ENCODE results near the gene LGR6.
A peak's percentile ranks its signal among the peaks of the same experiment; 100 is the strongest.
"Not testable (repeated sequence)": the region's sequence is repeated elsewhere in the genome, so short reads cannot be mapped to it uniquely, and the experiment has no call there.

Gene LGR6, protein sequence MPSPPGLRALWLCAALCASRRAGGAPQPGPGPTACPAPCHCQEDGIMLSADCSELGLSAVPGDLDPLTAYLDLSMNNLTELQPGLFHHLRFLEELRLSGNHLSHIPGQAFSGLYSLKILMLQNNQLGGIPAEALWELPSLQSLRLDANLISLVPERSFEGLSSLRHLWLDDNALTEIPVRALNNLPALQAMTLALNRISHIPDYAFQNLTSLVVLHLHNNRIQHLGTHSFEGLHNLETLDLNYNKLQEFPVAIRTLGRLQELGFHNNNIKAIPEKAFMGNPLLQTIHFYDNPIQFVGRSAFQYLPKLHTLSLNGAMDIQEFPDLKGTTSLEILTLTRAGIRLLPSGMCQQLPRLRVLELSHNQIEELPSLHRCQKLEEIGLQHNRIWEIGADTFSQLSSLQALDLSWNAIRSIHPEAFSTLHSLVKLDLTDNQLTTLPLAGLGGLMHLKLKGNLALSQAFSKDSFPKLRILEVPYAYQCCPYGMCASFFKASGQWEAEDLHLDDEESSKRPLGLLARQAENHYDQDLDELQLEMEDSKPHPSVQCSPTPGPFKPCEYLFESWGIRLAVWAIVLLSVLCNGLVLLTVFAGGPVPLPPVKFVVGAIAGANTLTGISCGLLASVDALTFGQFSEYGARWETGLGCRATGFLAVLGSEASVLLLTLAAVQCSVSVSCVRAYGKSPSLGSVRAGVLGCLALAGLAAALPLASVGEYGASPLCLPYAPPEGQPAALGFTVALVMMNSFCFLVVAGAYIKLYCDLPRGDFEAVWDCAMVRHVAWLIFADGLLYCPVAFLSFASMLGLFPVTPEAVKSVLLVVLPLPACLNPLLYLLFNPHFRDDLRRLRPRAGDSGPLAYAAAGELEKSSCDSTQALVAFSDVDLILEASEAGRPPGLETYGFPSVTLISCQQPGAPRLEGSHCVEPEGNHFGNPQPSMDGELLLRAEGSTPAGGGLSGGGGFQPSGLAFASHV

DNA sequence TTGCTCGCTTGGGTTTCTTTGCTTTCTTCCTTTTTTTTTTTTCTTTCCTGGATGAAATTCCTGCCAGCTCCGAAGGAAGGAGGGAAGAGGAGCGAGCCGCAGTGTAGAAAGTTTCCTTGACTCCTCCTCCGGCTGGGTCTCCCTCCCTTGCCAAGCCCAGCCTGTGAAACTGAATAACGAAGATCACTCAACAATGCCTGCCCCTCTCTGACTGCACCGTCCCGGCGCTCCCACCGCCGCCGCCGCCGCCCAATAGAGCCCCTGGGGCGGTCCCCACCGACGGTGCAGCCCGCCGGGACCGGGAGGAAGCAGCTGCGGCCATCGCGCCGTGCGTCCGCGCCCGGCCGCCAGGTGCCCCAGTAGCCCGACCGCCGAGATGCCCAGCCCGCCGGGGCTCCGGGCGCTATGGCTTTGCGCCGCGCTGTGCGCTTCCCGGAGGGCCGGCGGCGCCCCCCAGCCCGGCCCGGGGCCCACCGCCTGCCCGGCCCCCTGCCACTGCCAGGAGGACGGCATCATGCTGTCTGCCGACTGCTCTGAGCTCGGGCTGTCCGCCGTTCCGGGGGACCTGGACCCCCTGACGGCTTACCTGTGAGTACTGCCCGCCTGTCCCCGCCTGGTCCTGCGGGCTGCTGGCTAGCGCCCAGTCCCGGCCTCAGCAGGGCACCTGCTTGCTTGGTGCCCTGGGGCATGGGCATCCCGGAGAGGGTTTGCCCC lies at the start of gene LGR6:
TSS of gene LGR6 (plus strand) at position 186 of the 714 bp plus-strand sequence. CDS start at position 377, 191 bp downstream.
- DNase-seq (ENCODE audit: low read depth): no peak

DNA sequence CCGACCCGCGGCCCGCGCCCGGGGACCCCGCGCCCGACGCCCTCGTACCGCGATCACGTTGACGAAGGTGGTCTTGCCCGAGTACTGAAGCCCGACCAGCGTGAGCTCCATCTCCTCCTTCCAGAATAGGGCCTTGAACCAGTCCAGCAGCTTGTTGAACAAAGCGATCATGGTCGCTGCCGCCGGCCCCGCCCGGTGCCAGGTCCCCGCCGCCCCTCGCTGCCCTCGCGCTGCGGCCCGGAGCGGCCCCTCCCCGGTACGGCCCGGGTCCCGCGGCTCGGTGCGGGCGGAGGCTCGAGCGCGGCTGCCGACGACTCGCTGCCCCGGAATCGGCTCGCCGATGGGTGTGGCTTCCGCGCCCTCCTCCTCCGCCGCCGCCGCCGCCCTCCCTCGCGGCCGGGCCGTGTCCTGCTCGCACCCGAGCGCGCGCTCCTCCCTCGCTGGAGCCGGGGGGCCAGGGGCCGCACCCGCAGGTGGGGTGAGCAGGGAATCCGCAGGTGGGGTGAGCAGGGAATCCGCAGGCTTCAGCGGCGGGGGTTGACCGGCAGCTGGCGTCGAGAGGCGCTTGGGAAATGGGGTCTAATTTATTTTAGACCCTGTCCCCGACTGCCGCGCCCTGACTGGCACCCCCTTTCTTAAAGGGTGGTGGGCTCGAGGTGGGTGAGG lies 49.1 kb upstream of the LGR6 start, which contains the start of gene ARL8A:
TSS of gene ARL8A (minus strand) at position 336 of the 666 bp plus-strand sequence. CDS start at position 171, 165 bp downstream.
- peak; percentile 53 for DNase-seq (ENCODE audit: low read depth)

DNA sequence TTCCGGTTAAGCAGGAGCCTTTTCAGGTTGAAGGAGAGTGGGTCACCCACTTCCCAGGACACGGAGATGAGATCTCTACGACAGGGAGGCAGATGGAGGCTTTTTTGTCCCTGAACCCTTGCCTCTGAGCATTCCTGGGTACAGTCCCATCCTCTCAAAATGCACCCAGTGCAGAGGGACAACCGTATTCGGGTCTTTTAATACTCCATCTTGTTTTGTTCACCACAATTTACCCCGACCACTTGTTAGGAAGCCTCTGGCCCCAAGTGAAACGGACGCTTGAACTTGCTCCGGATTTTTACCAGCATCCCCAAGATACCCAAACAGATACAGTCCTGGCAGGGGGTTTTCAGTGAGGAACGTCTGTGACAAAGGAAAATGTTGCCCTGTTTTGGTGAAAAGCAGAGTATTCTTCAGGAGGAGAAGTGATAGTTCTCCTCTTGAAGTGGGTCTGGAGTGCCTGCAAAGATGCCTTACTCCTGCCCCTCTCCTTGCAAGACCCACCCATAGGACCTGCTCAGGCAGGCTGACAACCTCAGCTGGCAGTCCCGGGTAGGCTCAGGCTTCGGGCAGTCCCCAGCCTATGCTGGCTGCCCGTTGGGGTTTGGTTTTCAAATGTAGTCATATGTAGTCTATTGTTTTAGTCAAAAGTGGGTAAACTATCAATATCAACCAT lies 48.4 kb upstream of the LGR6 start:
- DNase-seq (ENCODE audit: low read depth): no peak

DNA sequence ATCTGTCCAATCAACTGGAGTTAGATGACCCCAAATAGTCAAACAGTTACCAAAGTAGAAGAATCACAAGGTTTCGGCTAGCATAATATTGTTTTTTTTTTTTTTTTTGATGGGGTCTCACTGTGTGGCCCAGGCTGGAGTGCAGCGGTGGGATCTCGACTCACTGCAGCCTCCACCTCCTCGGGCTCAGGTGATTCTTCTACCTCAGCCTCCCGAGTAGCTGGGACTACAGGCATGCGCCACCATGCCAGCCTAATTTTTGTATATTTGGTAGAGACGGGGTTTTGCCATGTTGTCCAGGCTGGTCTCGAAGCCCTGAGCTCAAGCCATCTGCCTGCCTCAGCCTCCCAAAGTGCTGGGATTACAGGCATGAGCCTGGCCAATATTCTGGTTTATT lies 47.9 kb upstream of the LGR6 start:
- not testable (repeated sequence) for DNase-seq (ENCODE audit: low read depth)

DNA sequence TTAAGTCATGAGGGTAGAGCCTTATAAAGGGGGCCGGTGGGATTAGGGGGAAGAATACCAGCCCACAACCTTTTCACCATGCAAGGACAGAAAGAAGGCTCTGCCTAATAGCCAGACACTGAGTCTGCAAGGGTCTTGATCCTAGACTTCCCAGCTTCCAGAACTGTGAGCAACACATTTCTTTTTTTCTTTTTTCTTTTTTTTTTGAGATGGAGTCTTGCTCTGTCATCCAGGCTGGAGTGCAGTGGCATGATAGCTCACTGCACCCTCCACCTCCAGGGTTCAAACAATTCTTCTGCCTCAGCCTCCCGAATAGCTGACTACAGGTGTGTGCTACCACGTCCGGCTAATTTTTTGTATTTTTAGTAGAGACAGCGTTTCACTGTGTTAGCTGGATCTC lies 47.3 kb upstream of the LGR6 start:
- no peak for DNase-seq (ENCODE audit: low read depth)

DNA sequence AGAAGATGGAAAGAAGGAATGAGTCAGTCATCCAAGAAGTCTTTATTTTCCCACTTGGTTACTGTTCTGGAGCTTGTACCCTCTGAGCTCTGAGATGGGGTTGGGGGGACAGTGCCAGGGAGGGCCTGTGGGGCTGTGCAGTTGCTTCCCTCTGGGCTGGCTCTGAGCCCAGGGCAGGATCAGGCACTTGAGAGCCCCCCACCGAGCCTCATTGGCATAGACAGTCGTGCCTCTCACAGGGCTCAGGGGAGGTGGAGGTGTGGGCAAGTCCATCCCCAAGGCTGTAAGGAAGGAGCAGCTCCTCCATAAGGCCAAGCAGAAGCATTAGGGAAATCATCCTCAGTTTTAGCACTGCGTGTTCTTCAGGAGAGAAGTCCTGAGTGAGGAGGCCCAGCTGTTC lies 46.6 kb upstream of the LGR6 start:
- DNase-seq (ENCODE audit: low read depth): no peak

DNA sequence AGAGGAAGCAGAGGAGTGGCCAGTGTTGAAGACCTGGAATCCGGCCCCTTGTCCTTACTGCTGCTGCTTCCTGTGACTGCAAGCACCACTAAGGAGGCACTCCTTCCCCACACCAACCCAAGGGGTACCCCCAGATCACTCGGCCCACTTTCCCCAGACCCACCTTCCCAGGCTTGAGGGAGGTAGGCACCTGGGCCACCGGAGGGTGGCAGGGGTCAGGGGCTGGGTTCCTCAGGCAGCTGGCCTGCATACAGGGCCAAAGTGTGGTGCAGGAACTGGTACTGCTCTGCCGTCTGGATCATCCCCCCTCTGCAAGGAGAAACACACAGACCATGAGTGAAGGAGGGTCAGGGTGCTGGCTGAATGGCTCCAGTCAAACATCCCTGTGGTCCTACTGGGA lies 45.2 kb upstream of the LGR6 start:
- no peak for DNase-seq (ENCODE audit: low read depth)

DNA sequence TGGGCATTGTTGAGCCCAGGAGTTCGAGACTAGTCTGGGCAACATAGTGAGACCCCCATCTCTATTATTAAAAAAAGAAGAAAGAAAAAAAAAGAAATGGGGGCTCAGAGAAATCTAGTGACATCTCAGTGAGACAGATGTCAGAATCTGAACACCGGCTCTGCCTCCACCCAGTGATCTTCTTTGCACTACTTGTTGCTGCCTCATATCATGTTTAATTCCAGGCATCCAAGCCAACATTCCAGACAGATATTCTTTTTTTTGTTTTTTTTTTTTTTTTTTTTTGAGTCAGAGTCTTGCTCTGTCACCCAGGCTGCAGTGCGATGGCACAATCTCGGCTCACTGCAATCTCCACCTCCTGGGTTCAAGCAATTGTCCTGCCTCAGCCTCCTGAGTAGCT lies 44.0 kb upstream of the LGR6 start:
- no peak for DNase-seq (ENCODE audit: low read depth)

DNA sequence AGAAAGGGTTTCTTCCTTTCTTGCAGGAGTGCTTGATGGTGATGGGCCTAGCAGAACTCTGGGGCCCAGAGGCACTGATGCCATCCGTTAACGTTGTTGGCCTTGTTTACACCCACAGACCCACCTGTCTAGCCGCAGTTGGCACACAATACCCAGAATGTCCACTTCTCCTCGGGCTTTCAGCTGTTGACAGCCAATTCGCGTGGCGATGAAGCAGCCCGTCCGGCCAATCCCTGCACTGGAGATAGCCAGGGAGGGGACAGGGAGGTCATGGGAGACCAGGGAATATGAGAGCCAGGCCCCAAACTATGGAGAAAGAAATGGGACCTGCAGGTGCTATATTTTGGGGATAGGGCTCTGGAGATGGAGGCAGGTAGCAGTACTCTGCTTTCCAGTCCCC lies 43.4 kb upstream of the LGR6 start:
- DNase-seq (ENCODE audit: low read depth): no peak

DNA sequence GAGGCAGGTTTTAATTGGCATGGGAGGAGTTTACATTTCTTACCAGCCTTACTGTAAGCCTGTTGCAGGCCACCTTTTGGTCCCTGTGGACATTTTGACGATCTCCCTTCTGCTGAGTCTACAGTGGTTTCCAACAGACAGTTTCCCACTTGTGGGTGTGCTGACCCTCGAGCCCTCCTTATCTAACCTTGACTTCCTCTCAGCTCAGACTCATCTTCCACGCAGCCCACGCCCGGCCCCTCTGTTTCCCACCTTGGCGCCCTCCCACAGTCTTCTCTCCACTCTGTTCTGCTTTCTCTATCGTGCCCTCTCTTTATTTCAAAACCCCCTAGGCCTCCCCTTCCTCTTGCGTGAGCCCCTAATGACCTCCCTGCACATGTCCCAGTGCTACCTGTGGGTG lies 43.0 kb upstream of the LGR6 start:
- DNase-seq (ENCODE audit: low read depth): no peak

DNA sequence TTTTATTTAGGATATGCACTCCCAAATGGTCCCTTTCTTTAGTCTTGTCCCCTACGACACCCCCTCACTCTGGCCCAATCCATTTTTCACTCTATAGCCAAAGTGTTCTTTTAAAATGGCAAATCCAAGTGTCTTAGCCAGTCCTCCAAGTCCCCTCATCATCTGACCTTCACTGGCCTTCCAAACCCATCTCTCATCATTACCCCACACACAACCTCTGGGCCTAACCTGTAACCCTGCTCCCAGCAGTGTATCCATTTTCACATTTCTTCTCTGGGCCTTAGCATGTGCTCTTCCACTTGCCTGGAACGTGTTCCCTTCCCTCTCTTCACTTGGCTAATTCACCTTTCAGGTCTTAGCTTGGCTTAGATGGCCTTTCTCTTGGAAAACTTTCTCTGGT lies 42.6 kb upstream of the LGR6 start:
- DNase-seq (ENCODE audit: low read depth): no peak

DNA sequence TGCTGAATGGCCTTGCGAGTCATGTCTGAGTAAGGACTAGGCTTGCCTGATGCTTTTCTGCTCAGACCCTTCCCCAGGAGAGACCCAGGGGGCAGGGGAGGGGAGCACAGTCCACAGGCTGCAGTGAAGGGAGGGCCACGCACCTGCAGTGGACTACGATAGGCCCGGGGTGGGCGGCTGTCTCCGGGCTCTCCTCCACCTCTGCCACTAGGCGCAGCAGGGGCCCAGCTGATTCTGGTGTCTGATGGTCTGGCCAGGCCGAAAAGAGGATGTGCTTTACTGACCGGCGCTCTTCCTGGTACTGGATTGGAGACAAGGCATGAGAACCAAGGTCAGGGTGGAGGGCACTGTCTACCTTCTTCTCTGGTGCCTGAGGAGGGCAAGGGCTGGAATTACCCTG lies 41.2 kb upstream of the LGR6 start:
- no peak for DNase-seq (ENCODE audit: low read depth)

DNA sequence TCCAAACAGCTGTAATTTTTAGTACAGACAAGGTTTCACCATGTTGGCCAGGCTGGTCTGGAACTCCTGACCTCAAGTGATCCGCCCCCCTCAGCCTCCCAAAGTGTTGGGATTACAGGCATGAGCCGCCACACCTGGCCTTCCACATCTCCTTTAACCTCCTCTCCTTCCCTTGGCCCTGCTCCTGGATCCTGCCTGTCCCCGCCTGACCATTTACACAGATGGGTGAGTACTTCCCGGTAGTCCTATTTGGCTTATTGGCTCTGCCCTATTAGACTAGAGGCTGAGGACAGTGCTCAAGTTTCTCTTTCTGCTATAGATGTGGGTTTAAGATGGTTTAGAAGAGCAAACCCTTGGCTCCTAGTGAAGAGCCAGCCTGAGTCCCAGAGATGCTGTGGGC lies 40.3 kb upstream of the LGR6 start:
- no peak for DNase-seq (ENCODE audit: low read depth)

DNA sequence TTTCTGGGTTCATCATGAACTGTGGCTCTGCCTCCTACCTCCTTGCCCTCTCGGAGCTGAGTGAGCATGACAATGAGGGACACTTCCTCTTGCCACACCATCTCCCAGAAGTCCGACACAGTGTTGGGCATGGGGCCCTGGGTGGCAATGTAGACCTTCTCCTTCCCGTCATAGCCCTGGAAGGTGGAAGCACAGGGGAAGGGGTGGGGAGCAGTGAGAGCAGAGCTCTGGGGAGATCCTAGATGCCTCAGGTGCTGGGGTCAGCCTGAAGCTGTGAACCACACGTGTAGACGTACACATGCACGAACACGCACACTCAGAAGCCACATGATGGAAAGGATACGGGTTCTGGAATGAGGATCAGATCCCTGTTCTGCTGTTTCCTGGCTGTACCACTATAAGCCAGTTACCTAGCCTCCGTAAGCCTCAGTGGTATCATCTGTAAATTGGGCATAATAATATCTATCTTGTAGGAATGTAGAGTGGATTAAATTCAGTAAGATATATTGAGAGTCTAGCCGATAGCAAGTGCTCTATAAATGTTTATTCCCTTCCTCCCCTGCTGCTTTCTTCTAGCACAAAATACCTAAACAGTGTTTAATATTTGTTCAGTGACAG lies 39.3 kb upstream of the LGR6 start:
- no peak for DNase-seq (ENCODE audit: low read depth)

DNA sequence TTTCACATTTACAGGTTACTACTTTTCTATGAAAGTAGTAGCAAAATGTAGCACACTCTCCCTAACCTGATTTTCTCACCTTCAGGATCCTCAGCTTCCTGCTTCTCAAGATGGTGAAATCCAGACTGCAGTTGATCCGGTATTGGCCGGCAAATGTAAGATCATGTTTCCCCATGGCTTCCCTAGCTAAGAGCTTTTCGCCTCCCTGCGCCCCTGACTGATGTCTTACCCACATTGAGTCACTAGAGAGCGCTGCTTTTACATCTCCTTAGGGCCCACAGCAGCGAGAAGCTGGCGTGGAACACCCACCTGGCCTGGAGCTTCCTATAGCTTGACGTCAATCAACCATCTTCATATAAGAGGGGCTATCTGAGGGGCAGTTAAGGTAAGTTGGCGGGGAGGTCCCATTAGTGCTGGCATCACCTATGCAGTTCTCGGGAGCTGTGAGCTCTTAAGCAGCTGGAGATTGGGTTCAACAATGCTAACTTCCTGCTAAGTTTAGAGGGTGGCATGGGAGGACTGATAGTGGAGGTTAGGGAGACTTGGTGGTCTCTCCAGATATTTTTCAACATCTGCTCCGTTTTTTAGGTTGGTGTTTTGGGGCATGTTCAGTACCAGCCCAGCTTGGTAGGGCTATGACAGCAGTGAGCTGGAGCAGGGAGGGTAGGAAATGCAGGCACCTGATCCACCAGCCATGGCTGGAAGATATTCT lies 38.7 kb upstream of the LGR6 start:
- peak; percentile 33 for DNase-seq (ENCODE audit: low read depth)

DNA sequence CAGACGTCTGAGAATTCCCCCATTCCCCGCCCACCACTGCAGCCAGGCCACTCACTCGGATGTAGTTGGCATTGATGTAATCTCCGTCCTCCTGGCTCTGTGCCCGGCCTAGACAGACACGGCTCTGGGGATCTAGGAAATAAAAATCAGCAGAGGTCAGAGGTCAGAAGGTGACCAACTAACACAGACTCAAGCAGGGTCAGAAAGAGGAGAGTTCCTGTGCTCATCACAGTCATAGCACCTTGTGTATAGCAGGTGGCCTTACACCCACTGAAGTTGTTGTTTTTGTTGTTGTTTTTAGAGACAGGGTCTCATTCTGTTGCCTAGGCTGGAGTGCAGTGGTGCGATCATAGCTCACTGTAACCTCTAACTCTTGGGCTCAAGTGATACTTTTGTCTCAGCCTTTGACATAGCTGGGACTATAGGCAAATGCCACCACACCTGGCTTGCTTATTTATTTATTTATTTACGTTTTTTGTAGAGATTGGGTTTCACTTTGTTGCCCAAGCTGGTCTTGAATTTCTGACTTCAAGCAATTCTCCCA lies 38.0 kb upstream of the LGR6 start:
- DNase-seq (ENCODE audit: low read depth): no peak

DNA sequence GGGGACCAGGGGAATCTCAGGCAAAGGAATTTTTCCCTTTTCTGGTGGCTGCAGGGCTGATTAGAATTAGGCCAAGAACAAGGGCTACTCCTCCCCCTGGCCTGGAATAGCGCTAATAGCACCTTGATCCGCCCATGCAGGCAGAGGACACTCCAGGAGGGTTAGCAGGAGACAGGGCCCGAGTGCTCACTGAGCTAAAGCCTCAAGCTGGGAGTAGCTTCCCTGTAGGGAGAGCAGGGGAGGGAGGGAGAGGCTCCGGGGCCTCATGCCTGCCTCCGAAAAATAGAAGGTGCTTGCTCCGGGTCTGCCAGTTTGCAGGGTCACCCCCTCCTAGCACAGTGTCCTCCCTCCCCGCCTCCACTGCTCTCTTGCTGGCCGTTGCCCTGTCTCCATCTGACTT lies 37.0 kb upstream of the LGR6 start:
- no peak for DNase-seq (ENCODE audit: low read depth)

DNA sequence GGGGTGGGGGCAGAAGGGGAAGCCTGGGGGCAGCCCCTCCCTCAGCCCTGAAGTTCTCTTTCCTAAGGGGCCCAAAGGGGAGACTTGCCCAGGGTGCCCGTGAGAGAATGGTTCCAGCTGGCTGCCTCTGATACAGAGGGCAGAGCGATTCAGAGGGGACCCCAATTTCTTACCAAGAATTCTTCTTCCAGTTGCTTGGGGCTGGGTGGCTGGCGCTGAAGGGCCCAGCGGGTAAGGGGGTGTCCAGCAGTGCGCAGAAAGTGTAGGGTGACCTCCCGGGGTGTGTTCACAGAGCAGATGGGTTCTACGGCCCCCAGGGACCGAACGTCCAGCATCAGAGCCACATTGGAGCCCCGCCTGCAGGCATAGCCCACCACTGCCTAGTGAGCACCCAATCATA lies 35.7 kb upstream of the LGR6 start:
- DNase-seq (ENCODE audit: low read depth): no peak

DNA sequence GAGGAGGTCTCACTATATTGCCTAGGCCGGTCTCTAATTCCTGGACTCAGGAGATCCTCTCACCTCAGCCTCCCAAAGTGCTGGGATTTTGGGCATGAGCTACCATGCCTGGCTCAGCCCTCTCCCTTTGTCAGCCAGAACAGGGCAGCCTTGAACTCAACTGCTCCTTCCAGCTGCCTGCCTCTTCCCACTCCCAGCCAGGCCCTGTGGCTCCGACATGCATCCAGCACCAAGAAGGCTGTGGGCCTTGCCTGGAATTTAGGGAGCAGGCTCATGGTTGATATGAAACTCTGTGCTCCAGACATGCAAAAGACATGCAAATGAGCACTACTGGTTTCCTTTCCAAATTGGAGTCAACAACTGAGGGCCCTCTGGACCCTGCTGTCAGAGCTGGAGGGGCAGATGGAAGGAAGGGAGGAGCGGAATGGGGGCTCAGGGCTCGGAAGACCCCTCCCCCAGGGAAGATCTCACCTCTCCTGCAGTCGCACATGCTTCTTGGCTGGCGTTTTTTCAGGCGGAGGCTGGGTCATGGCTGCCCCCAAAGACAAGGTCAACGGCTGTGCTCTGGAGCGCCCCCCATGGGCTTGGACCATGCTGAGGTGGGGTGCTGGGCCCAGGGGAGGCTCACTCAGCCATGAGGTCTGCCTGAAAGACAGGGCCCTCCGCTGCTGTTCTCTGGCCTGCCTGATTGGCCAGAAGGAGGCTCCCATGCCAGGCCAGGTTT lies 34.6 kb upstream of the LGR6 start:
- DNase-seq (ENCODE audit: low read depth): no peak
